Measurements from ENCODE around the gene CERS6.

The CERS6 gene

GRCh38 chr2:168723275-168723899 is 267.3 kb downstream of the CERS6 start:
- Histone ChIP-seq H3K27me3 (replicated peaks in 2 of 5; ENCODE audit: control insufficient read depth in 4 of 5, insufficient read depth in 5 of 5, low read length in 4 of 5) (no peaks in the 10 kb centered on the region), H3K4me1 (ENCODE audit: control extremely low read depth in 1 of 4, control insufficient read depth in 4 of 4, insufficient read depth in 4 of 4, low read length in 3 of 4) (no peaks in the 10 kb centered on the region), H3K4me3 (ENCODE audit: control insufficient read depth in 1 of 7, extremely low read depth in 1 of 7, insufficient read depth in 4 of 7, low read depth in 2 of 7, low read length in 6 of 7) (no peak overlapping the region), H3K27ac (ENCODE audit: insufficient read depth in 1 of 2, low read depth in 1 of 2, low read length in 2 of 2, poor library complexity in 1 of 2, severe bottlenecking in 2 of 2) (no peak overlapping the region), H3K9me3 (ENCODE audit: control extremely low read depth in 1 of 5, control insufficient read depth in 4 of 5, insufficient read depth in 2 of 5, low read depth in 1 of 5, low read length in 4 of 5) (peaks cover 0 to 3% (median 0%) of the 10 kb centered on the region in 5 experiments), H3K36me3 (ENCODE audit: control insufficient read depth in 4 of 4, insufficient read depth in 4 of 4, low read length in 3 of 4) (peaks cover 9 to 46% (median 21%) of the 10 kb centered on the region in 4 experiments)
- DNase-seq = no peak
- ChIA-PET CTCF (no interaction called here), POLR2A (no interaction called here)
- WGBS (ENCODE audit: insufficient coverage) = 80% methylated on average over 2 of the region's 3 CpGs

DNA sequence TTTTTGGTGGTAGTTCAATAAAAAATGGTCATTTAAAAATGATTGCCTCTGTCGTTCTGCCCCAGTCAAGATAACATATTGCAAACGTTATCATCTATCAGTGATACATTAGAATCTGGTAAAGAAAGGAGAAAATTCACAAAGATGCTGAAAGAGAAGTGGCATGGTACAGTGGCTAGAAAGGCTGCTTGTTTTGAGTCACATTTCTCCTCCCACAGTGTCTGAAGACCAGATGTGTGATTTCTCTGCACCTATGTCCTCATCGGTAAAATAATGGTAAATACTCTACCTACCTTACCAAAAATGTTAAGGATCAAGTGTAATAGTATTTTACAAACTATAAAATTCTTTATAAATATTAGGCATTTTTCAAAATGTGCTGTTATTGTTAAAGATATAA is 270.3 kb downstream of the CERS6 start:
- peaks cover 0 to 1% (median under 1%) of the 10 kb centered on the region in 4 experiments for H3K4me1 ChIP-seq (ENCODE audit: control extremely low read depth in 1 of 4, control insufficient read depth in 4 of 4, insufficient read depth in 4 of 4, low read length in 3 of 4)
- ChIA-PET POLR2A (no interaction called here), CTCF (no interaction called here)
- H3K27ac ChIP-seq (ENCODE audit: insufficient read depth in 1 of 2, low read depth in 1 of 2, low read length in 2 of 2, poor library complexity in 1 of 2, severe bottlenecking in 2 of 2) = no peak overlapping the region
- H3K4me3 ChIP-seq (ENCODE audit: control insufficient read depth in 1 of 7, extremely low read depth in 1 of 7, insufficient read depth in 4 of 7, low read depth in 2 of 7, low read length in 6 of 7) = no peak overlapping the region
- peaks cover 4 to 21% (median 11%) of the 10 kb centered on the region in 4 experiments for H3K36me3 ChIP-seq (ENCODE audit: control insufficient read depth in 4 of 4, insufficient read depth in 4 of 4, low read length in 3 of 4)
- WGBS (ENCODE audit: insufficient coverage) = no CpG with 5 or more reads among the region's 3 CpGs
- no peaks in the 10 kb centered on the region for H3K9me3 ChIP-seq (ENCODE audit: control extremely low read depth in 1 of 5, control insufficient read depth in 4 of 5, insufficient read depth in 2 of 5, low read depth in 1 of 5, low read length in 4 of 5)
- no peaks in the 10 kb centered on the region for H3K27me3 ChIP-seq (replicated peaks in 2 of 5; ENCODE audit: control insufficient read depth in 4 of 5, insufficient read depth in 5 of 5, low read length in 4 of 5)
- DNase-seq = no peak

GRCh38 chr2:168727904-168728470 is 271.9 kb downstream of the CERS6 start:
- Histone ChIP-seq H3K36me3 (ENCODE audit: control insufficient read depth in 4 of 4, insufficient read depth in 4 of 4, low read length in 3 of 4) (peaks cover 0 to 12% (median 7%) of the 10 kb centered on the region in 4 experiments), H3K27ac (ENCODE audit: insufficient read depth in 1 of 2, low read depth in 1 of 2, low read length in 2 of 2, poor library complexity in 1 of 2, severe bottlenecking in 2 of 2) (no peak overlapping the region), H3K4me3 (ENCODE audit: control insufficient read depth in 1 of 7, extremely low read depth in 1 of 7, insufficient read depth in 4 of 7, low read depth in 2 of 7, low read length in 6 of 7) (no peak overlapping the region), H3K27me3 (replicated peaks in 2 of 5; ENCODE audit: control insufficient read depth in 4 of 5, insufficient read depth in 5 of 5, low read length in 4 of 5) (no peaks in the 10 kb centered on the region), H3K4me1 (ENCODE audit: control extremely low read depth in 1 of 4, control insufficient read depth in 4 of 4, insufficient read depth in 4 of 4, low read length in 3 of 4) (peaks cover 0 to 4% (median 3%) of the 10 kb centered on the region in 4 experiments), H3K9me3 (ENCODE audit: control extremely low read depth in 1 of 5, control insufficient read depth in 4 of 5, insufficient read depth in 2 of 5, low read depth in 1 of 5, low read length in 4 of 5) (no peaks in the 10 kb centered on the region)
- ChIA-PET CTCF (no interaction called here), POLR2A (no interaction called here)
- 100% methylated on average over 2 of the region's 5 CpGs for WGBS (ENCODE audit: insufficient coverage)
- no peak for DNase-seq

DNA sequence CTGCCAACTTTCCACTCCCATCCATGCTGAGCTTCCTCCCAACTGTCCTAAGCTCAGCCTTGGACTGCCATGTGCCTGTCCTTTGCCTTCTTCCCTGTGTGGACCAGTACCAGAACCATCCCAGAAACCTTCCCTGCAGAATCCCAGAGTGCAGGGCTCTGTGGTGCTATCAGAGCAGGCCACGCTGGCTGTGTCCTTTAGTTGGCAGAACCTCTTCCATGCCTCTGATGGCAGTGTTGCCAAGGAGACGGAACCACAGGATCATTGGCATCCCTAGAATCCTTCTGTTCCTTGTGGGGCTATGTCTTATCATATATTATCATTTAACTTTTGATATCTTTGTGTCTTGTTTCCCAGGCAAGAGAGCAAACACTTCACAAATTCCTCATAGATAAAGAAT is 273.4 kb downstream of the CERS6 start:
- Histone ChIP-seq H3K36me3 (ENCODE audit: control insufficient read depth in 4 of 4, insufficient read depth in 4 of 4, low read length in 3 of 4) (peaks cover 0 to 6% (median 1%) of the 10 kb centered on the region in 4 experiments), H3K4me1 (ENCODE audit: control extremely low read depth in 1 of 4, control insufficient read depth in 4 of 4, insufficient read depth in 4 of 4, low read length in 3 of 4) (peaks cover 0 to 4% (median 3%) of the 10 kb centered on the region in 4 experiments), H3K4me3 (ENCODE audit: control insufficient read depth in 1 of 7, extremely low read depth in 1 of 7, insufficient read depth in 4 of 7, low read depth in 2 of 7, low read length in 6 of 7) (no peak overlapping the region), H3K9me3 (ENCODE audit: control extremely low read depth in 1 of 5, control insufficient read depth in 4 of 5, insufficient read depth in 2 of 5, low read depth in 1 of 5, low read length in 4 of 5) (no peaks in the 10 kb centered on the region), H3K27ac (ENCODE audit: insufficient read depth in 1 of 2, low read depth in 1 of 2, low read length in 2 of 2, poor library complexity in 1 of 2, severe bottlenecking in 2 of 2) (no peak overlapping the region), H3K27me3 (replicated peaks in 2 of 5; ENCODE audit: control insufficient read depth in 4 of 5, insufficient read depth in 5 of 5, low read length in 4 of 5) (no peaks in the 10 kb centered on the region)
- CTCF ChIA-PET = interaction anchor here (1.4 kb wide), 1 partner anchor 15 kb away, joined by 3 read pairs; no protein-coding TSS in a partner anchor
- POLR2A ChIA-PET = no interaction called here
- DNase-seq = no peak
- WGBS (ENCODE audit: insufficient coverage) = 100% methylated on average over 1 of the region's 2 CpGs

DNA sequence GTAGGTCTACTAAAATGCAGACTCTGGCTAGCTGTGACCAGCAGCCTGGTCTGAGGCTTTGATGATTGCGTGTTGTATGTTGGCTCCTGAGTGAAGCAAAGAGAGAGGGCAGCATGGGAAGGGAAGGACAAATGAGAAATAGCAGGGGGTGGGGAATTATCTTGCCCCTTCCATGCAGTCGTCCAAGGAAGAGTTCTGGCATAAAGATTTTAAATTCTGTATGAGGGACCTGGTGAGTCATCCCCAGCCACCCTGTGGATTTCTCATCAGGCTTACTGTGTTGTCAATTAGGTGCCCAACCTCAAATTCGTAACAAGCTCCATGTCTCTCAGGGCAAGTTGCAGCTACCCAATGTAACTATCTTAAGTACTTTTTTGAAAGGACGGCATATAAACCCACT is 274.3 kb downstream of the CERS6 start:
- Histone ChIP-seq H3K27ac (ENCODE audit: insufficient read depth in 1 of 2, low read depth in 1 of 2, low read length in 2 of 2, poor library complexity in 1 of 2, severe bottlenecking in 2 of 2) (no peak overlapping the region), H3K27me3 (replicated peaks in 2 of 5; ENCODE audit: control insufficient read depth in 4 of 5, insufficient read depth in 5 of 5, low read length in 4 of 5) (no peaks in the 10 kb centered on the region), H3K9me3 (ENCODE audit: control extremely low read depth in 1 of 5, control insufficient read depth in 4 of 5, insufficient read depth in 2 of 5, low read depth in 1 of 5, low read length in 4 of 5) (no peaks in the 10 kb centered on the region), H3K4me3 (ENCODE audit: control insufficient read depth in 1 of 7, extremely low read depth in 1 of 7, insufficient read depth in 4 of 7, low read depth in 2 of 7, low read length in 6 of 7) (no peak overlapping the region), H3K36me3 (ENCODE audit: control insufficient read depth in 4 of 4, insufficient read depth in 4 of 4, low read length in 3 of 4) (peaks cover 0 to 6% (median 1%) of the 10 kb centered on the region in 4 experiments), H3K4me1 (ENCODE audit: control extremely low read depth in 1 of 4, control insufficient read depth in 4 of 4, insufficient read depth in 4 of 4, low read length in 3 of 4) (peaks cover 0 to 4% (median 3%) of the 10 kb centered on the region in 4 experiments)
- DNase-seq = peak in 1 of 3 donors; percentile 10
- CTCF ChIA-PET = interaction anchor here (0.8 to 1.4 kb wide), 2 partner anchors 16 to 22 kb away, joined by 3 read pairs; no protein-coding TSS in a partner anchor
- WGBS (ENCODE audit: insufficient coverage) = 97% methylated on average over 3 of the region's 4 CpGs
- POLR2A ChIA-PET = no interaction called here

DNA sequence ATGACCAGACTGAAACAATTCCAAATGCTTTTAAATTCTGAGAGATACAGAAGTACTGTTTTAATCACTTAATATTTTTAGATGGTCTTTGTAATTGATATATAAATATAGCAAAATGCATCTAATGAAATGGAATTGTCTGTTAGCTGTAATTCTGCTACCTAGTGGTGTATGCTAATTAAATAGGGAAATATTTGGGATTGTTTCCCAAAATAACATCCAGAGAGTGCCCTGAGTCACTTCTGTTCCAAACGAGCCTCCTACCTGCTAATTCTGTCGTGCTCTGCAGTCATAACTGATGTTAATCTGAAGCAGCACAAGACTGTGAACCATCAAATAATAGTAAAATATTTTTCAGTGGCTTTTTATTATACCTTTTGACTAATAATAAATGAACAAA is 274.9 kb downstream of the CERS6 start:
- ChIA-PET POLR2A (no interaction called here), CTCF (interaction anchor here (1.4 kb wide), 1 partner anchor 17 kb away, joined by 3 read pairs; no protein-coding TSS in a partner anchor)
- H3K36me3 ChIP-seq (ENCODE audit: control insufficient read depth in 4 of 4, insufficient read depth in 4 of 4, low read length in 3 of 4) = peaks cover 0 to 6% (median 1%) of the 10 kb centered on the region in 4 experiments
- H3K27me3 ChIP-seq (replicated peaks in 2 of 5; ENCODE audit: control insufficient read depth in 4 of 5, insufficient read depth in 5 of 5, low read length in 4 of 5) = no peaks in the 10 kb centered on the region
- peaks cover 0 to 4% (median 3%) of the 10 kb centered on the region in 4 experiments for H3K4me1 ChIP-seq (ENCODE audit: control extremely low read depth in 1 of 4, control insufficient read depth in 4 of 4, insufficient read depth in 4 of 4, low read length in 3 of 4)
- no peaks in the 10 kb centered on the region for H3K9me3 ChIP-seq (ENCODE audit: control extremely low read depth in 1 of 5, control insufficient read depth in 4 of 5, insufficient read depth in 2 of 5, low read depth in 1 of 5, low read length in 4 of 5)
- no peak for DNase-seq
- no peak overlapping the region for H3K27ac ChIP-seq (ENCODE audit: insufficient read depth in 1 of 2, low read depth in 1 of 2, low read length in 2 of 2, poor library complexity in 1 of 2, severe bottlenecking in 2 of 2)
- no peak overlapping the region for H3K4me3 ChIP-seq (ENCODE audit: control insufficient read depth in 1 of 7, extremely low read depth in 1 of 7, insufficient read depth in 4 of 7, low read depth in 2 of 7, low read length in 6 of 7)
- 100% methylated on average over 1 of the region's 2 CpGs for WGBS (ENCODE audit: insufficient coverage)

GRCh38 chr2:168731616-168732015 is 275.5 kb downstream of the CERS6 start:
- no peak overlapping the region for H3K27ac ChIP-seq (ENCODE audit: insufficient read depth in 1 of 2, low read depth in 1 of 2, low read length in 2 of 2, poor library complexity in 1 of 2, severe bottlenecking in 2 of 2)
- POLR2A ChIA-PET = no interaction called here
- peaks cover 0 to 6% (median 2%) of the 10 kb centered on the region in 4 experiments for H3K36me3 ChIP-seq (ENCODE audit: control insufficient read depth in 4 of 4, insufficient read depth in 4 of 4, low read length in 3 of 4)
- peaks cover 0 to 4% (median 3%) of the 10 kb centered on the region in 4 experiments for H3K4me1 ChIP-seq (ENCODE audit: control extremely low read depth in 1 of 4, control insufficient read depth in 4 of 4, insufficient read depth in 4 of 4, low read length in 3 of 4)
- H3K4me3 ChIP-seq (ENCODE audit: control insufficient read depth in 1 of 7, extremely low read depth in 1 of 7, insufficient read depth in 4 of 7, low read depth in 2 of 7, low read length in 6 of 7) = no peak overlapping the region
- DNase-seq = peak in 2 of 3 donors; percentile 33 to 46
- H3K9me3 ChIP-seq (ENCODE audit: control extremely low read depth in 1 of 5, control insufficient read depth in 4 of 5, insufficient read depth in 2 of 5, low read depth in 1 of 5, low read length in 4 of 5) = no peaks in the 10 kb centered on the region
- WGBS (ENCODE audit: insufficient coverage) = 25% methylated on average over 2 of the region's 3 CpGs
- CTCF ChIA-PET = no interaction called here
- H3K27me3 ChIP-seq (replicated peaks in 2 of 5; ENCODE audit: control insufficient read depth in 4 of 5, insufficient read depth in 5 of 5, low read length in 4 of 5) = no peaks in the 10 kb centered on the region

Data from common myeloid progenitor, CD34-positive (primary cell).